Hepatocyte (in vitro differentiated cells): ENCODE measurements around the gene CCDC158. TPM values are rescaled to one million over a fixed set of nuclear protein-coding genes. Genes with fewer than 3 reads are reported as not detected.

Experiments used
- DNase-seq: peaks from one replicate; pipeline ENCODE4 v3.0.0-alpha.2; 2016; ENCODE audit warnings: low spot score
- H2AFZ ChIP-seq: fragments of 200-600 bp; sonication (generic); 2 replicates; pipeline ENCODE4 v1.6.0; 2016; ENCODE audit warnings: antibody characterized with exemption, mild to moderate bottlenecking
- H3K27ac ChIP-seq: fragments of 200-600 bp; sonication (generic); 2 replicates; pipeline ENCODE4 v1.5.1; 2016; ENCODE audit warnings: mild to moderate bottlenecking
- H3K27me3 ChIP-seq: fragments of 200-600 bp; sonication (generic); 2 replicates; pipeline ENCODE4 v1.6.1; 2016
- H3K36me3 ChIP-seq: fragments of 200-600 bp; sonication (generic); replicated peaks from 2 replicates; pipeline ENCODE4 v1.5.1; 2016; ENCODE audit warnings: low read depth; ENCODE audit not compliant: insufficient read depth
- H3K4me1 ChIP-seq: fragments of 200-600 bp; sonication (generic); 2 replicates; pipeline ENCODE4 v1.5.1; 2016; ENCODE audit warnings: mild to moderate bottlenecking, moderate library complexity; ENCODE audit not compliant: insufficient read depth
- H3K4me2 ChIP-seq: fragments of 200-600 bp; sonication (generic); 2 replicates; pipeline ENCODE4 v1.6.0; 2016
- H3K4me3 ChIP-seq: fragments of 200-600 bp; sonication (generic); 2 replicates; pipeline ENCODE4 v1.5.1; 2016; ENCODE audit warnings: mild to moderate bottlenecking
- H3K79me2 ChIP-seq: fragments of 200-600 bp; sonication (generic); 2 replicates; pipeline ENCODE4 v1.6.0; 2017; ENCODE audit warnings: mild to moderate bottlenecking
- H3K9me2 ChIP-seq: fragments of 200-600 bp; sonication (generic); replicated peaks from 2 replicates; pipeline ENCODE4 v1.6.0; 2017; ENCODE audit warnings: mild to moderate bottlenecking; ENCODE audit not compliant: insufficient read depth
- H3K9me3 ChIP-seq: fragments of 200-600 bp; sonication (generic); 2 replicates; pipeline ENCODE4 v1.5.1; 2016; ENCODE audit warnings: low read depth, mild to moderate bottlenecking
- H4K20me1 ChIP-seq: fragments of 200-600 bp; sonication (generic); 2 replicates; pipeline ENCODE4 v1.6.0; 2016; ENCODE audit warnings: mild to moderate bottlenecking; ENCODE audit not compliant: insufficient read depth, poor library complexity, severe bottlenecking
- CTCF ChIP-seq: fragments of 200-600 bp; sonication (generic); IDR thresholded peaks from 2 replicates; pipeline ENCODE4 v1.5.1; 2016; ENCODE audit warnings: antibody characterized with exemption, mild to moderate bottlenecking; ENCODE audit not compliant: poor library complexity
- EZH2 ChIP-seq: fragments of 200-600 bp; sonication (generic); IDR thresholded peaks from 2 replicates; pipeline ENCODE4 v1.6.1; 2016; ENCODE audit warnings: antibody characterized with exemption, mild to moderate bottlenecking, borderline replicate concordance
- EZH2phosphoT487 ChIP-seq: fragments of 200-600 bp; sonication (generic); IDR thresholded peaks from one replicate; pipeline ENCODE4 v1.6.1; 2018; ENCODE audit warnings: antibody characterized with exemption, mild to moderate bottlenecking, low read depth, moderate library complexity; ENCODE audit not compliant: unreplicated experiment, severe bottlenecking
- WGBS: methylation state at CpG from one replicate; pipeline ENCODE4 v1.1.6; 2016; ENCODE audit warnings: low lambda C conversion rate; ENCODE audit errors: missing lambda C conversion rate; 5-methylcytosine and 5-hydroxymethylcytosine counted together
- polyA plus RNA-seq: library from polyadenylated mRNA; unstranded; fragments of >200 nt; fragmentation: Nextera tagmentation; extraction: Ambion mirVana; gene quantifications from 2 replicates; pipeline ENCODE4 v1.2.1, GENCODE V29; 2016
- total RNA-seq: library from RNA; depleted of rRNA; stranded (reverse); fragments of >200 nt; gene quantifications from 2 replicates; pipeline ENCODE4 v1.2.3, GENCODE V29; 2014

Gene CCDC158
- total and polyA plus RNA-seq, 2 experiments from 2014 or later, result 0.04 TPM; not detected in 1

- 6% methylated on average over 37 of the region's 37 CpGs for WGBS
- H3K4me2 ChIP-seq, result peak overlapping the region; percentile 83
- no peaks in the 10 kb centered on the region for H3K27me3 ChIP-seq
- no peaks in the 10 kb centered on the region for H4K20me1 ChIP-seq
- peak overlapping the region; percentile 85 for H2AFZ ChIP-seq
- peak overlapping the region; percentile 77 for H3K4me3 ChIP-seq
- peaks cover 15% of the 10 kb centered on the region for H3K4me1 ChIP-seq
- TF ChIP-seq EZH2 (no peak), CTCF (peak; percentile 49)
- H3K79me2 ChIP-seq, result peaks cover 62% of the 10 kb centered on the region
- peak; percentile 86 for DNase-seq
- H3K27ac ChIP-seq, result peak overlapping the region; percentile 99
- H3K36me3 ChIP-seq, result no peaks in the 10 kb centered on the region
- no peaks in the 10 kb centered on the region for H3K9me2 ChIP-seq
- no peaks in the 10 kb centered on the region for H3K9me3 ChIP-seq
These were observed 113.9 kb downstream of the CCDC158 start for GRCh38 chr4:76306882-76307659.

- Histone ChIP-seq H3K9me3 (no peaks in the 10 kb centered on the region), H4K20me1 (no peaks in the 10 kb centered on the region), H2AFZ (peak within 1 kb of the TSS; percentile 85), H3K4me3 (peak within 1 kb of the TSS; percentile 77), H3K4me2 (peak within 1 kb of the TSS; percentile 83), H3K27ac (peak within 1 kb of the TSS; percentile 99), H3K27me3 (no peaks in the 10 kb centered on the region), H3K4me1 (peaks cover 21% of the 10 kb centered on the region), H3K9me2 (no peaks in the 10 kb centered on the region), H3K79me2 (peaks cover 62% of the 10 kb centered on the region), H3K36me3 (no peaks in the 10 kb centered on the region)
- no peak for TF ChIP-seq EZH2
- no peak for TF ChIP-seq EZH2phosphoT487
- TF ChIP-seq CTCF, result no peak
- WGBS, result 2% methylated on average over 75 of the region's 85 CpGs
- peak; percentile 91 for DNase-seq
These were observed 114.7 kb downstream of the CCDC158 start, which contains the start of gene STBD1 for GRCh38 chr4:76305971-76306881. STBD1 (plus strand) TSS chr4:76306733; CDS start chr4:76306770, 37 bp downstream.

- no peaks in the 10 kb centered on the region for H3K9me3 ChIP-seq
- peak overlapping the region; percentile 77 for H3K4me3 ChIP-seq
- peaks cover 59% of the 10 kb centered on the region for H3K79me2 ChIP-seq
- no peaks in the 10 kb centered on the region for H3K9me2 ChIP-seq
- DNase-seq, result no peak
- H3K4me2 ChIP-seq, result peak overlapping the region; percentile 83
- no peak for TF ChIP-seq EZH2phosphoT487
- TF ChIP-seq EZH2, result no peak
- TF ChIP-seq CTCF, result no peak
- no peaks in the 10 kb centered on the region for H3K36me3 ChIP-seq
- peak overlapping the region; percentile 99 for H3K27ac ChIP-seq
- WGBS, result 90% methylated on average over 7 of the region's 7 CpGs
- no peaks in the 10 kb centered on the region for H4K20me1 ChIP-seq
- H3K4me1 ChIP-seq, result peaks cover 28% of the 10 kb centered on the region
- peak overlapping the region; percentile 85 for H2AFZ ChIP-seq
- no peaks in the 10 kb centered on the region for H3K27me3 ChIP-seq
These were observed 115.8 kb downstream of the CCDC158 start for GRCh38 chr4:76305033-76305687.
